Fibroblast of mammary gland (primary cell): ENCODE data around the gene CCIN.

Experiments
- DNase-seq: peaks from one replicate; pipeline ENCODE4 v3.0.0-alpha.2; 2010; ENCODE audit warnings: low read depth
- H3K4me3 ChIP-seq: 2 replicates; pipeline ENCODE4 v1.5.1; 2011; ENCODE audit warnings: low read depth, mild to moderate bottlenecking, low read length, moderate library complexity; ENCODE audit not compliant: control insufficient read depth
- TF ChIP-seq, protein P1 (sequence below): conservative IDR thresholded peaks from 2 replicates; pipeline ENCODE4 v1.5.1; 2011; ENCODE audit warnings: low read depth, low read length, inconsistent platforms; ENCODE audit not compliant: control insufficient read depth, insufficient read depth

Gene CCIN

DNA sequence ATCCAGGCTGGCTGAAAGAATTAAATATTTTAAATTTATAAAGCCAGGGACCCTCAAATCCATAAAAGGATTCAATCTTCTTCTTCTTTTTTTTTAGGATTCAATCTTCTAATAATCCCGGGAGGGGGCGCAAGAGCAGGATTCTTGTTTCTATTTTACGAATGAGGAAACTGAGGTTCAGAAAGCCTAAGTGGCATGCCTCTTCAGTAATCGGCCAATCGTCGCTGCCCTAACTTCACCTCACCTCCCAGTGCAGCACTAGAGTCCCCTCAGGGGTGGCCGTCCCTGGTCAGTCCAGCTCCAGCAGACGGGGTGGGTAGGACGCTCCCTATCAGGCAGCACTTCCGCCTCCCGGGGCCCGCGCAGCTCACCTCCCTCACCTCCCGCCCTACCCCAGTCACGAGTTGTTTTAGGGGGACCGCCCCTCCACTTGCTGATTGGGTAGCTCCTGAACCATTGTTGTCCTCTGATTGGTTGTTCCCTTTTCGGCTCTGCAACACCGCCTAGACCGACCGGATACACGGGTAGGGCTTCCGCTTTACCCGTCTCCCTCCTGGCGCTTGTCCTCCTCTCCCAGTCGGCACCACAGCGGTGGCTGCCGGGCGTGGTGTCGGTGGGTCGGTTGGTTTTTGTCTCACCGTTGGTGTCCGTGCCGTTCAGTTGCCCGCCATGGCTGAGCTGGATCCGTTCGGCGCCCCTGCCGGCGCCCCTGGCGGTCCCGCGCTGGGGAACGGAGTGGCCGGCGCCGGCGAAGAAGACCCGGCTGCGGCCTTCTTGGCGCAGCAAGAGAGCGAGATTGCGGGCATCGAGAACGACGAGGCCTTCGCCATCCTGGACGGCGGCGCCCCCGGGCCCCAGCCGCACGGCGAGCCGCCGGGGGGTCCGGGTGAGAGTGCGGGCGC lies 21.5 kb downstream of the CCIN start, which contains the start of gene CLTA:
Gene CLTA, plus strand, starts transcription at position 534 of the 902 bp plus-strand sequence. Its CDS starts 136 bp downstream, at position 670.
- H3K4me3 ChIP-seq: peak within 1 kb of the TSS; percentile 81
- DNase-seq: peak; percentile 99
- TF ChIP-seq, protein P1, sequence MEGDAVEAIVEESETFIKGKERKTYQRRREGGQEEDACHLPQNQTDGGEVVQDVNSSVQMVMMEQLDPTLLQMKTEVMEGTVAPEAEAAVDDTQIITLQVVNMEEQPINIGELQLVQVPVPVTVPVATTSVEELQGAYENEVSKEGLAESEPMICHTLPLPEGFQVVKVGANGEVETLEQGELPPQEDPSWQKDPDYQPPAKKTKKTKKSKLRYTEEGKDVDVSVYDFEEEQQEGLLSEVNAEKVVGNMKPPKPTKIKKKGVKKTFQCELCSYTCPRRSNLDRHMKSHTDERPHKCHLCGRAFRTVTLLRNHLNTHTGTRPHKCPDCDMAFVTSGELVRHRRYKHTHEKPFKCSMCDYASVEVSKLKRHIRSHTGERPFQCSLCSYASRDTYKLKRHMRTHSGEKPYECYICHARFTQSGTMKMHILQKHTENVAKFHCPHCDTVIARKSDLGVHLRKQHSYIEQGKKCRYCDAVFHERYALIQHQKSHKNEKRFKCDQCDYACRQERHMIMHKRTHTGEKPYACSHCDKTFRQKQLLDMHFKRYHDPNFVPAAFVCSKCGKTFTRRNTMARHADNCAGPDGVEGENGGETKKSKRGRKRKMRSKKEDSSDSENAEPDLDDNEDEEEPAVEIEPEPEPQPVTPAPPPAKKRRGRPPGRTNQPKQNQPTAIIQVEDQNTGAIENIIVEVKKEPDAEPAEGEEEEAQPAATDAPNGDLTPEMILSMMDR: peak; percentile 65

GRCh38 chr9:36191290-36191645 lies 22.1 kb downstream of the CCIN start:
- DNase-seq: no peak
- H3K4me3 ChIP-seq: peak overlapping the region; percentile 81
- TF ChIP-seq, protein P1: no peak

DNA sequence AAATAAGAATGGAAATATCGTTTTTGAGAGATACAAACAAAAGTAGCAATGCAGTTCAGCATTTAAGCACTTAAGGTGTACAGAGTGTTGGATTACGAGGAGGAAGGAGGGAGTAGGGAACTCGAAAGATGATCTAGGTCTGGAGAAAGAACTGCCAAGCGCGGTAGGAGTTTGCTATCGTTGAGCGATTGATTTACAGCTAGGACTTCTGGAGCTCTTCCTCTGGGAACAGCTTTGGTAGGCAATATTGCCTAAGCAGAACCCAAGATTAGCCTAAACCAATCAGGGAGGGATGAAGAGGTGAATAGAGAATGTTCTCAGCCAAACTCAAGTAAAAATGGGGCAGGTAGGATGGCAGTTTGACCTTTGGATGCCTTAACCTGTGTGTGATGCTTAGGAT lies 22.5 kb downstream of the CCIN start:
- peak overlapping the region; percentile 81 for H3K4me3 ChIP-seq
- no peak for DNase-seq
- TF ChIP-seq, protein P1: no peak

DNA sequence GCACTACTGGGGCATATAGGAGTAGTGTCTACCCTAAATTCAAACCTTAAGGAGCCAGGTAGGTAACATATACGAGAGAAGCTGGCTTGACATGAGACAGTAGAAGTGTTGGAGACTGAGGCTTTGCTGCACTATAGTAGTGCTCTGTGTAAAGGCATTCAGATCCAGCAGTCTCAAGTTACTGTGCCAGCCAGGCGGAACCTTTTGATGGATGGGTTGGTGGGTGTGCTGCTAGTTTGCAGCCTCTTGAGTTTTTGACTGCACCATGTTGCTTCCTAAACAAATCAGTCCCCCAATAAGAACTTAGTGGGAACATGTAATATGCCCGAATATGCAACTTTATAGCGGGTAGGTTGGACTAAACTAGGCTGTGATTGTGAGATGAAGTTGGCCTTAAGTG lies 23.0 kb downstream of the CCIN start:
- TF ChIP-seq, protein P1: no peak
- H3K4me3 ChIP-seq: peak overlapping the region; percentile 81
- DNase-seq: peak; percentile 38

DNA sequence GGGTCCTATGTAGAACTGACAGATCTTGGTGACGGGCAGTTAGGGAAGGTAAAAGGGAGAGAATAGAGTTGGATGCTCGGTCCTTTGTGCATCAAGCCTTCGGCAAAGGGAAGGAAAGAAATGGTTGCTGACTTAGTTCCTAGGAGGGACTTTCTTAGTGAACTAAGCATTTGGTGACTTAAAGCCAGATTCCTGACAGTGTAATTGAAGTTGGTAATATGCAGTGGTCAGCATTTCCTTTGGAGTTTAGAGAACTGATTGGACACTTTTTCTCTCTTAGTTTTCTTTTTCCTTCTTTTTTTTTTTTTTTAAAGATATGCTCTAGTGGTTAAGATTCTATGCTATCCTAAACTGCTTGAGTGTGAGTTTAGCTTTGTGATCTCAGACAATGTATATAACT lies 23.8 kb downstream of the CCIN start:
- DNase-seq: no peak
- TF ChIP-seq, protein P1: no peak
- peak overlapping the region; percentile 81 for H3K4me3 ChIP-seq

DNA sequence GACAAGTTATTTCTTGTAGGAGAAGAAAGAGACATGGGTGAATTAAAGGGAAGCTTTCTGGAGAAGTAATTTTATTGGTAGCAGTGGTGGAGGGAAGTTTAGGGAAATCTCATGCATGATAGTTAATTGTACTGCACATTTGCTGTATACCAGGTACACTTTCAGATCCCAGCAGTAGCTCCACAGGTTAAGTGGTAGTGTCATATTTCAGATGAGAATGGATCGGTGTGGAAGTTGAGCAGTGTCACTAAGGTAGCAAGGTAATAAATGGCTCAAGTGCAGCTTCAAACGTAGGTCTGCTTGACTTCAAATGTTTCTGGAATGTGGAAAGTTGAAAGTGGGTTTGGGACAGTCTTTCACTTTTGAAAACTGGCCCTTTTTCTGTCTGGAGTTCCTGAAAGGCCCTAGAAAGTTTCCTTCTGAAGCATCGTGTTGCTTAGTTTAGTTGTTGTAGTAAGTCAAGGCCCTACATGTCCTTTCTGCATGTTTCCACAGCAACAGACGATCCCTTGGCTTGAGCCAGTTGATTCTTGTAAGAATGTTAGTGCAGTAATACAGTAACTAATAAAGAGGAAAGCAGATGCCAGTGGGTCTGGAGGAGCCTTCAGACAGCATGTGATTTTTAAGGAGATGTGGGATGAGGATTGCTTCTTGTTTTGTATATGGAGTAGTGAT lies 25.3 kb downstream of the CCIN start:
- DNase-seq: no peak
- H3K4me3 ChIP-seq: no peak overlapping the region
- TF ChIP-seq, protein P1: no peak
